ENCODE measurements around the gene TMEM138.
"Not testable (repeated sequence)": the region's sequence is repeated elsewhere in the genome, so short reads cannot be mapped to it uniquely, and the experiment has no call there.

Gene TMEM138

GRCh38 chr11:61378713-61379313 lies 16.6 kb downstream of the TMEM138 start:
- no peak overlapping the region for H3K4me2 ChIP-seq (ENCODE audit: low read depth, low read length, poor library complexity, severe bottlenecking)
- no peaks in the 10 kb centered on the region for H3K27me3 ChIP-seq (ENCODE audit: insufficient read depth, low read length, poor library complexity, severe bottlenecking)
- no peaks in the 10 kb centered on the region for H3F3A ChIP-seq (ENCODE audit: low read depth)
- no peaks in the 10 kb centered on the region for H4K20me1 ChIP-seq (ENCODE audit: insufficient read depth, low read length, poor library complexity, severe bottlenecking)
- H3K9me2 ChIP-seq (replicated peaks; ENCODE audit: low read depth, low read length): no peaks in the 10 kb centered on the region
- H2AFZ ChIP-seq (ENCODE audit: low read length): no peak overlapping the region
- H3K9ac ChIP-seq (ENCODE audit: low read depth, low read length, poor library complexity, severe bottlenecking): no peak overlapping the region
- no peaks in the 10 kb centered on the region for H3K4me1 ChIP-seq (ENCODE audit: insufficient read depth, low read length, poor library complexity, severe bottlenecking)
- no peaks in the 10 kb centered on the region for H3K36me3 ChIP-seq (ENCODE audit: insufficient read depth, low read length)
- no peaks in the 10 kb centered on the region for H3K79me2 ChIP-seq (ENCODE audit: insufficient read depth, low read length)
- no peaks in the 10 kb centered on the region for H3K9me3 ChIP-seq (ENCODE audit: insufficient read depth, low read depth, low read length)
- TF ChIP-seq CTCF (conservative IDR thresholded peaks at IDR 0.05; ENCODE audit: low read length) (no peak), EZH2phosphoT487 (IDR thresholded peaks at IDR 0.05; ENCODE audit: borderline replicate concordance) (no peak)
- H3K4me3 ChIP-seq (ENCODE audit: low read length, poor library complexity, severe bottlenecking): no peak overlapping the region

GRCh38 chr11:61380884-61381283 lies 18.7 kb downstream of the TMEM138 start:
- Histone ChIP-seq H3K9me3 (ENCODE audit: insufficient read depth, low read depth, low read length) (no peaks in the 10 kb centered on the region), H3K4me3 (ENCODE audit: low read length, poor library complexity, severe bottlenecking) (no peak overlapping the region), H3K36me3 (ENCODE audit: insufficient read depth, low read length) (no peaks in the 10 kb centered on the region), H3K4me2 (ENCODE audit: low read depth, low read length, poor library complexity, severe bottlenecking) (no peak overlapping the region), H3K79me2 (ENCODE audit: insufficient read depth, low read length) (no peaks in the 10 kb centered on the region), H3K4me1 (ENCODE audit: insufficient read depth, low read length, poor library complexity, severe bottlenecking) (no peaks in the 10 kb centered on the region), H3F3A (ENCODE audit: low read depth) (no peaks in the 10 kb centered on the region), H2AFZ (ENCODE audit: low read length) (no peak overlapping the region), H3K9ac (ENCODE audit: low read depth, low read length, poor library complexity, severe bottlenecking) (no peak overlapping the region), H3K9me2 (replicated peaks; ENCODE audit: low read depth, low read length) (no peaks in the 10 kb centered on the region), H4K20me1 (ENCODE audit: insufficient read depth, low read length, poor library complexity, severe bottlenecking) (no peaks in the 10 kb centered on the region), H3K27me3 (ENCODE audit: insufficient read depth, low read length, poor library complexity, severe bottlenecking) (no peaks in the 10 kb centered on the region)
- TF ChIP-seq EZH2phosphoT487 (IDR thresholded peaks at IDR 0.05; ENCODE audit: borderline replicate concordance) (no peak), CTCF (conservative IDR thresholded peaks at IDR 0.05; ENCODE audit: low read length) (no peak)

- H3K4me1 ChIP-seq (ENCODE audit: insufficient read depth, low read length, poor library complexity, severe bottlenecking): not testable (repeated sequence)
Observed at GRCh38 chr11:61383859-61384258, 21.7 kb downstream of the TMEM138 start.

More at GRCh38 chr11:61383859-61384258, 21.7 kb downstream of the TMEM138 start:
- H3K9me3 ChIP-seq (ENCODE audit: insufficient read depth, low read depth, low read length); H3F3A ChIP-seq (ENCODE audit: low read depth); H3K4me2 ChIP-seq (ENCODE audit: low read depth, low read length, poor library complexity, severe bottlenecking); H3K4me3 ChIP-seq (ENCODE audit: low read length, poor library complexity, severe bottlenecking); H4K20me1 ChIP-seq (ENCODE audit: insufficient read depth, low read length, poor library complexity, severe bottlenecking); H3K36me3 ChIP-seq (ENCODE audit: insufficient read depth, low read length); H3K79me2 ChIP-seq (ENCODE audit: insufficient read depth, low read length); H3K27me3 ChIP-seq (ENCODE audit: insufficient read depth, low read length, poor library complexity, severe bottlenecking); H3K9ac ChIP-seq (ENCODE audit: low read depth, low read length, poor library complexity, severe bottlenecking); H2AFZ ChIP-seq (ENCODE audit: low read length); H3K9me2 ChIP-seq (replicated peaks; ENCODE audit: low read depth, low read length): not testable (repeated sequence)

Measured in Loucy (cell line).